Neural cell (in vitro differentiated cells): ENCODE results near the gene GAPDH. TPM values are rescaled to one million over a fixed set of nuclear protein-coding genes. Genes with fewer than 3 reads are reported as not detected.

Experiments
- polyA plus RNA-seq: library from polyadenylated mRNA; depleted of rRNA; stranded (reverse); fragments of >200 nt; gene quantifications from 2 replicates; pipeline ENCODE4 v1.2.3, GENCODE V29; 2014
- small RNA-seq, 3 experiments: library from RNA; depleted of rRNA; stranded (forward); fragments of <200 nt; gene quantifications; one replicate each; pipeline ENCODE3, GENCODE V24; 2012

GAPDH gene
- polyA plus RNA-seq, 1 donor from 2014 or later, result 1,673 TPM

Small RNA genes within 50 kb of the gene (small RNA-seq; reads per million reads assigned to genes)
- gene SCARNA11, result 385 to 715 (median 429) reads per million in 3 experiments

Other genes starting within 250 kb of the GAPDH start
- not detected in 2 replicates for gene PLEKHG6, start 223.8 kb upstream of the GAPDH start, polyA plus RNA-seq
- gene TNFRSF1A, start 192.4 kb upstream of the GAPDH start, polyA plus RNA-seq, result 4.5 and 6.7 TPM in 2 replicates
- not detected in 2 replicates for gene SCNN1A, start 159.0 kb upstream of the GAPDH start, polyA plus RNA-seq
- gene LTBR, start 150.4 kb upstream of the GAPDH start, polyA plus RNA-seq, result not detected in 2 replicates
- not detected in 2 replicates for gene CD27, start 89.6 kb upstream of the GAPDH start, polyA plus RNA-seq
- gene TAPBPL, start 82.5 kb upstream of the GAPDH start, polyA plus RNA-seq, result not detected in 2 replicates
- gene VAMP1, start 63.8 kb upstream of the GAPDH start, polyA plus RNA-seq, result 4.3 and 6.7 TPM in 2 replicates
- 111 and 117 TPM in 2 replicates for gene MRPL51, start 41.3 kb upstream of the GAPDH start, polyA plus RNA-seq
- gene NCAPD2, start 40.4 kb upstream of the GAPDH start, polyA plus RNA-seq, result 4.5 and 5.6 TPM in 2 replicates
- gene IFFO1, start 21.5 kb downstream of the GAPDH start, polyA plus RNA-seq, result 12.0 and 16.9 TPM in 2 replicates
- gene NOP2, start 33.8 kb downstream of the GAPDH start, polyA plus RNA-seq, result 30.7 and 38.8 TPM in 2 replicates
- 146 and 173 TPM in 2 replicates for gene CHD4, start 72.9 kb downstream of the GAPDH start, polyA plus RNA-seq
- gene LPAR5, start 101.4 kb downstream of the GAPDH start, polyA plus RNA-seq, result 0.48 TPM in 1 of 2 replicates, not detected in the other
- 1.6 and 4.7 TPM in 2 replicates for gene ACRBP, start 112.9 kb downstream of the GAPDH start, polyA plus RNA-seq
- gene ING4, start 128.6 kb downstream of the GAPDH start, polyA plus RNA-seq, result 522 and 540 TPM in 2 replicates
- 25.8 and 30.2 TPM in 2 replicates for gene ZNF384, start 154.9 kb downstream of the GAPDH start, polyA plus RNA-seq
- gene PIANP, start 166.3 kb downstream of the GAPDH start, polyA plus RNA-seq, result 2.1 and 4.4 TPM in 2 replicates
- gene COPS7A, start 189.5 kb downstream of the GAPDH start, polyA plus RNA-seq, result 45.8 and 50.2 TPM in 2 replicates
- gene MLF2, start 218.6 kb downstream of the GAPDH start, polyA plus RNA-seq, result 134 and 176 TPM in 2 replicates
- 504 and 557 TPM in 2 replicates for gene PTMS, start 231.8 kb downstream of the GAPDH start, polyA plus RNA-seq
- 1.4 and 2.0 TPM in 2 replicates for gene LAG3, start 238.0 kb downstream of the GAPDH start, polyA plus RNA-seq